Osteoblast (primary cell): Measurements from ENCODE around the gene PGPEP1. TPM values are rescaled to one million over a fixed set of nuclear protein-coding genes. Genes with fewer than 3 reads are reported as not detected.
A peak's percentile ranks its signal among the peaks of the same experiment; 100 is the strongest.
"Not testable (repeated sequence)": the region's sequence is repeated elsewhere in the genome, so short reads cannot be mapped to it uniquely, and the experiment has no call there.

Experiments used
- DNase-seq: peaks from one replicate; pipeline ENCODE4 v3.0.0; 2011; ENCODE audit warnings: low spot score, mixed read lengths; ENCODE audit not compliant: insufficient read length; ENCODE audit errors: missing footprints
- H2AFZ ChIP-seq: 2 replicates; pipeline ENCODE4 v1.6.0; 2011; ENCODE audit warnings: mild to moderate bottlenecking, low read length
- H3K27ac ChIP-seq: 2 replicates; pipeline ENCODE4 v1.5.1; 2011; ENCODE audit warnings: mild to moderate bottlenecking, low read depth, low read length, moderate library complexity
- H3K27me3 ChIP-seq: 2 replicates; pipeline ENCODE4 v1.6.0; 2012; ENCODE audit warnings: mild to moderate bottlenecking, control low read depth, inconsistent platforms, low read length, moderate library complexity; ENCODE audit not compliant: insufficient read depth
- H3K36me3 ChIP-seq: 2 replicates; pipeline ENCODE4 v1.5.1; 2011; ENCODE audit warnings: mild to moderate bottlenecking, low read length, control low read depth, moderate library complexity; ENCODE audit not compliant: insufficient read depth
- H3K4me1 ChIP-seq: 2 replicates; pipeline ENCODE4 v1.5.1; 2011; ENCODE audit warnings: mild to moderate bottlenecking, low read length, control low read depth, moderate library complexity; ENCODE audit not compliant: insufficient read depth
- H3K4me2 ChIP-seq: 2 replicates; pipeline ENCODE4 v1.6.0; 2011; ENCODE audit warnings: mild to moderate bottlenecking, low read length; ENCODE audit not compliant: insufficient read depth
- H3K4me3 ChIP-seq: fragments of 200-600 bp; sonication (generic); 3 replicates; pipeline ENCODE4 v1.5.1; 2012; ENCODE audit warnings: mild to moderate bottlenecking, low read length, inconsistent platforms; ENCODE audit not compliant: insufficient read depth
- H3K79me2 ChIP-seq: 2 replicates; pipeline ENCODE4 v1.6.0; 2012; ENCODE audit warnings: mild to moderate bottlenecking, low read length, control low read depth, inconsistent platforms; ENCODE audit not compliant: insufficient read depth
- H3K9me3 ChIP-seq: 2 replicates; pipeline ENCODE4 v1.5.1; 2011; ENCODE audit warnings: low read depth, low read length, control low read depth
- H4K20me1 ChIP-seq: 2 replicates; pipeline ENCODE4 v1.6.0; 2012; ENCODE audit warnings: mild to moderate bottlenecking, low read length, control low read depth; ENCODE audit not compliant: insufficient read depth
- CTCF ChIP-seq: IDR thresholded peaks from 2 replicates; pipeline ENCODE4 v1.5.1; 2011; ENCODE audit warnings: mild to moderate bottlenecking, low read depth, low read length, moderate library complexity; ENCODE audit errors: extremely low read depth
- total RNA-seq: library from RNA; depleted of rRNA; stranded (reverse); fragments of >200 nt; gene quantifications from 2 replicates; pipeline ENCODE4 v1.2.3, GENCODE V29; 2012

The PGPEP1 gene
- total RNA-seq, 1 donor, result 31.1 TPM

- H3K4me1 ChIP-seq, result peaks cover 15% of the 10 kb centered on the region
- DNase-seq, result peak; percentile 95
- TF ChIP-seq CTCF, result no peak
- no peaks in the 10 kb centered on the region for H3K9me3 ChIP-seq
- peaks cover 17% of the 10 kb centered on the region for H3K27me3 ChIP-seq
- H3K79me2 ChIP-seq, result no peaks in the 10 kb centered on the region
- H2AFZ ChIP-seq, result no peak overlapping the region
- H4K20me1 ChIP-seq, result no peaks in the 10 kb centered on the region
- H3K4me2 ChIP-seq, result peak overlapping the region; percentile 1
- H3K4me3 ChIP-seq, result no peak overlapping the region
- H3K36me3 ChIP-seq, result no peaks in the 10 kb centered on the region
- no peak overlapping the region for H3K27ac ChIP-seq
These were observed 58.6 kb downstream of the PGPEP1 start for GRCh38 chr19:18399008-18399407.

- peaks cover 15% of the 10 kb centered on the region for H3K4me1 ChIP-seq
- DNase-seq, result peak; percentile 83
- H3K27me3 ChIP-seq, result peaks cover 15% of the 10 kb centered on the region
- H4K20me1 ChIP-seq, result no peaks in the 10 kb centered on the region
- H3K27ac ChIP-seq, result no peak overlapping the region
- no peak overlapping the region for H3K4me2 ChIP-seq
- no peaks in the 10 kb centered on the region for H3K9me3 ChIP-seq
- H3K79me2 ChIP-seq, result no peaks in the 10 kb centered on the region
- TF ChIP-seq CTCF, result peak; percentile 44
- no peak overlapping the region for H3K4me3 ChIP-seq
- H3K36me3 ChIP-seq, result no peaks in the 10 kb centered on the region
- no peak overlapping the region for H2AFZ ChIP-seq
These were observed 61.2 kb downstream of the PGPEP1 start for GRCh38 chr19:18401580-18402112.

- not testable (repeated sequence) for H3K9me3 ChIP-seq, H3K27me3 ChIP-seq, H2AFZ ChIP-seq, H3K4me1 ChIP-seq, H3K27ac ChIP-seq, H3K36me3 ChIP-seq, H3K79me2 ChIP-seq, H3K4me3 ChIP-seq, H3K4me2 ChIP-seq, H4K20me1 ChIP-seq, DNase-seq
These were observed 62.3 kb downstream of the PGPEP1 start for GRCh38 chr19:18402455-18403248.

GRCh38 chr19:18405754-18406153 lies 65.4 kb downstream of the PGPEP1 start:
- H4K20me1 ChIP-seq, DNase-seq, H3K4me1 ChIP-seq, H3K9me3 ChIP-seq, H2AFZ ChIP-seq, H3K36me3 ChIP-seq, H3K79me2 ChIP-seq, H3K4me2 ChIP-seq, H3K4me3 ChIP-seq, H3K27ac ChIP-seq, H3K27me3 ChIP-seq: not testable (repeated sequence)

GRCh38 chr19:18406749-18407148 lies 66.4 kb downstream of the PGPEP1 start:
- H3K4me2 ChIP-seq, result no peak overlapping the region
- no peak overlapping the region for H3K4me3 ChIP-seq
- no peak for DNase-seq
- H3K4me1 ChIP-seq, result peaks cover 6% of the 10 kb centered on the region
- TF ChIP-seq CTCF, result no peak
- no peaks in the 10 kb centered on the region for H3K27me3 ChIP-seq
- H4K20me1 ChIP-seq, result no peaks in the 10 kb centered on the region
- H3K27ac ChIP-seq, result no peak overlapping the region
- no peaks in the 10 kb centered on the region for H3K36me3 ChIP-seq
- H3K9me3 ChIP-seq, result no peaks in the 10 kb centered on the region
- H2AFZ ChIP-seq, result no peak overlapping the region
- H3K79me2 ChIP-seq, result no peaks in the 10 kb centered on the region
